ENCODE measurements around the gene GNB3.
A peak's percentile ranks its signal among the peaks of the same experiment; 100 is the strongest.

Gene GNB3

GRCh38 chr12:6827437-6827911, 13.3 kb upstream of the GNB3 start:
- TF ChIP-seq CTCF (IDR thresholded peaks at IDR 0.05; ENCODE audit: low read depth, low read length, missing control alignments): no peak
- DNase-seq (ENCODE audit: low read depth): no peak
- H3K4me3 ChIP-seq (ENCODE audit: low read depth, low read length): no peak overlapping the region

GRCh38 chr12:6827982-6828780, 12.5 kb upstream of the GNB3 start, which contains the start of gene P3H3:
P3H3 (plus strand) TSS chr12:6828407; CDS start chr12:6828441, 34 bp downstream.
- no peak for DNase-seq (ENCODE audit: low read depth)
- peak within 1 kb of the TSS; percentile 38 for H3K4me3 ChIP-seq (ENCODE audit: low read depth, low read length)
- no peak for TF ChIP-seq CTCF (IDR thresholded peaks at IDR 0.05; ENCODE audit: low read depth, low read length, missing control alignments)

DNA sequence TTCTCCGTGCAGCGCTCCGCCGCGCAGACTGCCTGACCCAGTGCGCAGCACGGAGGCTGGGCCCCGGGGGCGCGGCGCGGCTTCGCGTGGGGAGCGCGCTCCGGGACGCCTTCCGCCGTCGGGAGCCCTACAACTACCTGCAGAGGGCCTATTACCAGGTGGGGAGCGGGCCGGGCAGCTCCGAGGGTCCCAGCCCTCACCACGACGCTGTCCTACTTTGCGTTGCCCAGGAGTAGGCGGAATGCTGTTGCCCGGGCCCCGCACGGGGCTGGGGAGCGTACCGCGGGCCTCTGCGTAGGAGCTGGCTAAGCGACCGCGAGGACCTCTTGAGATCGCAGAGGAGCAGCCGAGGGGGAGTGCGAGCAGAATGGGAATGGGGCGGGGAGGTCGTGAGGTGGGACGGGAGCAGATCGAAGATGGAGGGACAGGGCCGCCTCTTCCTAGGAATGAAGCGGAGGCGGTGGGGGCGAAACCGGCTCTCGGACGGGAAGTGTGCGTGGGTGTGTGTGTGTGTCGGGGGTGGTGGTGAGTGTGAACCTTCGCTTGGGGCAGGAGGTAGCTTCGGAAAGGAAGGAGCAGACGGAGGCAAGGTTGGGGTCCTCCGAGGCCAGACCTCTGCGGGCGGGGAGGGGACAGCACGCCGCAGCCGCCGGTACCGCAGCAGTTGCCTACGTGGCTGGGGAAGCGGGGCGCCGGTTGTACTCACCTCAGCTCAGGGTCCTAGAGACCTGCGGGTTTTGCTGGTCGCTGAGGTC, 11.8 kb upstream of the GNB3 start:
- TF ChIP-seq CTCF (IDR thresholded peaks at IDR 0.05; ENCODE audit: low read depth, low read length, missing control alignments): no peak
- H3K4me3 ChIP-seq (ENCODE audit: low read depth, low read length): peak overlapping the region; percentile 38
- DNase-seq (ENCODE audit: low read depth): no peak

- peak; percentile 13 for TF ChIP-seq CTCF (IDR thresholded peaks at IDR 0.05; ENCODE audit: low read depth, low read length, missing control alignments)
- DNase-seq (ENCODE audit: low read depth): no peak
- H3K4me3 ChIP-seq (ENCODE audit: low read depth, low read length): 0 out of 2 replicates have a peak overlapping the region, but pooled peaks have one; percentile 38
Observed at GRCh38 chr12:6829536-6830220, 11.0 kb upstream of the GNB3 start.

- H3K4me3 ChIP-seq (ENCODE audit: low read depth, low read length): no peak overlapping the region
- no peak for TF ChIP-seq CTCF (IDR thresholded peaks at IDR 0.05; ENCODE audit: low read depth, low read length, missing control alignments)
- DNase-seq (ENCODE audit: low read depth): no peak
Observed at GRCh38 chr12:6830286-6830890, 10.3 kb upstream of the GNB3 start.

- TF ChIP-seq CTCF (IDR thresholded peaks at IDR 0.05; ENCODE audit: low read depth, low read length, missing control alignments): no peak
- DNase-seq (ENCODE audit: low read depth): no peak
- H3K4me3 ChIP-seq (ENCODE audit: low read depth, low read length): no peak overlapping the region
Observed at GRCh38 chr12:6830999-6831398, 9.7 kb upstream of the GNB3 start.

Data from GM12864 (cell line).